GM13977 (cell line): ENCODE results near the gene HTR6.

Experiments used
- DNase-seq: peaks from one replicate; pipeline ENCODE4 v3.0.0; 2012; ENCODE audit warnings: low spot score
- CTCF ChIP-seq: IDR thresholded peaks from 2 replicates; pipeline ENCODE4 v1.5.1; 2012; ENCODE audit warnings: mild to moderate bottlenecking, control low read depth; ENCODE audit not compliant: insufficient read depth; ENCODE audit errors: extremely low read depth, missing control alignments
- in situ Hi-C: fragments of 300-500 bp; cut with MboI; formaldehyde crosslinking; loops from one replicate; pipeline ENCODE4 v1.12.0; 2022; ENCODE audit warnings: low sequenced_read_pairs, low pct_unique_long_range_greater_than_20kb, mixed read lengths, inconsistent platforms; ENCODE audit not compliant: unreplicated experiment

HTR6 gene

DNA sequence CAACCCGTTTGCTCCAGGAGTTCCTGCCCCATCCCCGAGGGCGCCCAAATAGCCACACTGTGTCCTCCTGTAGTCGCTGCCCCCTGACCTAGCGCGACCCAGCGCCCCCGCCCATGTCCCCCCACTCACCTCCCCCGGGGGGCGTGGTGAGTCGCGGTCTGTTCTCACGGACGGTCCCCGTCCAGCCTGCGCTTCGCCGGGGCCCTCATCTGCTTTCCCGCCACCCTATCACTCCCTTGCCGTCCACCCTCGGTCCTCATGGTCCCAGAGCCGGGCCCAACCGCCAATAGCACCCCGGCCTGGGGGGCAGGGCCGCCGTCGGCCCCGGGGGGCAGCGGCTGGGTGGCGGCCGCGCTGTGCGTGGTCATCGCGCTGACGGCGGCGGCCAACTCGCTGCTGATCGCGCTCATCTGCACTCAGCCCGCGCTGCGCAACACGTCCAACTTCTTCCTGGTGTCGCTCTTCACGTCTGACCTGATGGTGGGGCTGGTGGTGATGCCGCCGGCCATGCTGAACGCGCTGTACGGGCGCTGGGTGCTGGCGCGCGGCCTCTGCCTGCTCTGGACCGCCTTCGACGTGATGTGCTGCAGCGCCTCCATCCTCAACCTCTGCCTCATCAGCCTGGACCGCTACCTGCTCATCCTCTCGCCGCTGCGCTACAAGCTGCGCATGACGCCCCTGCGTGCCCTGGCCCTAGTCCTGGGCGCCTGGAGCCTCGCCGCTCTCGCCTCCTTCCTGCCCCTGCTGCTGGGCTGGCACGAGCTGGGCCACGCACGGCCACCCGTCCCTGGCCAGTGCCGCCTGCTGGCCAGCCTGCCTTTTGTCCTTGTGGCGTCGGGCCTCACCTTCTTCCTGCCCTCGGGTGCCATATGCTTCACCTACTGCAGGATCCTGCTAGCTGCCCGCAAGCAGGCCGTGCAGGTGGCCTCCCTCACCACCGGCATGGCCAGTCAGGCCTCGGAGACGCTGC, 1.1 kb downstream of the HTR6 start:
- in situ Hi-C loops, result no loop called here
- no peak for TF ChIP-seq CTCF
- no peak for DNase-seq

DNA sequence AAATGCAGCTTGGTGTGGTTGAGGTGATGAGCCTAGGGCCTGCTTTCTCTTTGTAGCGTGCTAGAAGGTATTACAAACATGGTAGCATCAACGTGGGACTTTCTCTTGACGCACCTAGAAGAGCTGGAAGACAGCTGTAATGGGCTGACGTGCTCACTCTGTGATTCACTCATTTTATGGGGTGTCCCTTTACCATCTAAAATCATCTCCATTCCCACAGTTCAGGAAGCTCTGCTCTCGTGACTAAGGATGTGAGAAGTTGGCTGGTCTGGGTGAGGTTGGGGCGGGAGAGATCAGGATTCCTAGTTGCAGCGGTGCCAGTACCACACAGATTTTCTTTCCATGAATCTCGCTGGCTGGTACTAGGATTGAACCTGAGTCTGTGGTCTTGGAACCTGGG, 4.2 kb downstream of the HTR6 start:
- in situ Hi-C loops, result no loop called here
- TF ChIP-seq CTCF, result no peak
- DNase-seq, result no peak

DNA sequence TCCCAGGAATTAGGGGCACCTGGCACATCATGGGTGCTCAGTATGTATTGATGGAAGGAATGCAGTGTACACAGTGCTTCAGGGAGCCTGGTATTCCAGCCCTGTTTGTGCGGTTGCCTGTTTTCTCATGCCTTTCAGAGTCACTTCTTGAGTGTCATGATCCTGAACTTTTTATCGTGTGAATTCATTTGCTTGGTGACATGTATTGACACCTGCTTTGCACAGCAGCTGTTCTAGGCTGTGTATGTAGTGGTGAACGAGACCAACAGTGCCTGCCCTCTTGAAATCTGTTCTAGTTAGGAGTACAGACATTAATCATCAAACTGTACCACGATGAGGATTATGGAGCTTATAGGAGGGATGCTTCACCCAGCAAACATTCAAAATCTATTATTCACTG, 6.1 kb downstream of the HTR6 start:
- DNase-seq, result no peak
- no peak for TF ChIP-seq CTCF
- in situ Hi-C loops, result no loop called here

- TF ChIP-seq CTCF, result no peak
- no peak for DNase-seq
- in situ Hi-C loops, result no loop called here
Measured at GRCh38 chr1:19672237-19672636, 7.6 kb downstream of the HTR6 start.

- TF ChIP-seq CTCF, result no peak
- in situ Hi-C loops, result no loop called here
- no peak for DNase-seq
Measured at GRCh38 chr1:19675797-19676196, 11.1 kb downstream of the HTR6 start.

DNA sequence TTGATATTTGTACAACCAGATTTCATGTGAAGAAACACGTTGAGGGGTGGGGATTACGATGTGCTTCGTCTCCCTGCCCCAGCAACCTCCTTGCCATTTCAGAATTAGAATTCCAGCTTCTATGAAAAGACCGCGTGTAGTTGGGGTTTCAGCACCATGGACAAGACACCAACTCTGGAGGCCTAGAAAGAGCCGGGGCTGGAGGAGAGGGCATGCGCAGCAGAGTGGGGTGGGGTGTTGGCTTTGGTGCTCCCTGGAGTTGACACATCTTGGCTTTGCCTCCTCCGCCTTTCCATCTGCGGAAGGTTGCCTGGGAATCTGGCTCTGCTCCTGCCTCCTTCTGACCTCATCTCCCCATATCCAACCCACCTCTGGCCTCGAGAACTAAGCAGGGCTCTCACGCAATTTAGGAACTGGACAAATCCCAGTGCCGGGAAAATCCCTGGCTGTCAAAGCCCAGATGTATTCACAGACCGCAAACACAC, 11.8 kb downstream of the HTR6 start:
- peak; percentile 67 for DNase-seq
- in situ Hi-C loops, result no loop called here
- no peak for TF ChIP-seq CTCF
